ENCODE results near the gene KRT24.
A peak's percentile ranks its signal among the peaks of the same experiment; 100 is the strongest.
"Not testable (repeated sequence)": the region's sequence is repeated elsewhere in the genome, so short reads cannot be mapped to it uniquely, and the experiment has no call there.

KRT24 gene
- 0 to 0.88 (median 0) reads per million in 17 experiments for total RNA-seq

DNA sequence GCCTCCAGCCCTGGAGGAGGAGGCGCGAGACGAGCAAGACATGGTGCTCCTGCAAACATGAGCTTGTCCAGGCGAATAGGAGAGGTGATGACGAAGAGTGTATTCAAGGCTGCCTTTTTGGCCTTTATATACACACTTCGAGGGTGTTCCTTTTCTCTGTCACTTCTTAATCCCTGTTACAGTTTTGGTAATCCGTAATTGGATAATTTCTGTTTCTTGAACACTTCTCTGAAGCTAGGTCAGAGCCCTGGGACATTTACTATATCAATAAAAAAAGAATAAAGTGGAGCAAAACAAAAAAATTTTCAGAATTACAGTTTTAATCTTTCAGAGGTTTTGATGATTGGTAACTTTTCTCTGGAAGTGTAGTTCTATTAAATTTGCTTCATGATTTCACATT is at the start of gene KRT24:
Gene KRT24, minus strand, starts transcription at position 101 of the 400 bp plus-strand sequence. Its CDS starts 59 bp downstream, at position 42.
- no peak for DNase-seq

DNA sequence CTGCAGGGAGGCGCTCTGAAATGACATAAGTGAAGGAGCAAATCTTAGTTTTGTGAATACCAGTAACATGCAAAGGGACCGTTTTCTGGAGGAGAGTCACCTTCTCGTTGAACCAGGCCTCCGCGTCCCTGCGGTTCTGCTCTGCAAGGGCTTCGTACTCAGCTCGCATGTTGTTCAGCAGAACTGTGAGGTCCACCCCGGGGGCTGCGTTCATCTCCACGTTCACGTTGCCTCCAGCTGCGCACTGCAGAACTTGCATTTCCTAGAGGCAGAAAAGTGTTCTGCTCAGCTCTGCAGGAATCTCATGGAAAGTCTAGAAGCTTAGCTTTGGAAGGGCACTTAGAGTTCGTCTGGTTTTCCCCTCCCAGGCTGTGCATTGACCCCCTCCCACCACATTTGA is 47.5 kb upstream of the KRT24 start:
- DNase-seq = no peak

- DNase-seq = no peak
Observed at GRCh38 chr17:40750391-40750790, 46.8 kb upstream of the KRT24 start.

- not testable (repeated sequence) for DNase-seq
Observed at GRCh38 chr17:40748666-40749065, 45.1 kb upstream of the KRT24 start.

GRCh38 chr17:40738553-40738952 is 35.0 kb upstream of the KRT24 start:
- DNase-seq = no peak

- DNase-seq = no peak
Observed at GRCh38 chr17:40735016-40735415, 31.5 kb upstream of the KRT24 start.

GRCh38 chr17:40734018-40734417 is 30.5 kb upstream of the KRT24 start:
- DNase-seq = no peak

GRCh38 chr17:40730970-40731369 is 27.4 kb upstream of the KRT24 start:
- no peak for DNase-seq

DNA sequence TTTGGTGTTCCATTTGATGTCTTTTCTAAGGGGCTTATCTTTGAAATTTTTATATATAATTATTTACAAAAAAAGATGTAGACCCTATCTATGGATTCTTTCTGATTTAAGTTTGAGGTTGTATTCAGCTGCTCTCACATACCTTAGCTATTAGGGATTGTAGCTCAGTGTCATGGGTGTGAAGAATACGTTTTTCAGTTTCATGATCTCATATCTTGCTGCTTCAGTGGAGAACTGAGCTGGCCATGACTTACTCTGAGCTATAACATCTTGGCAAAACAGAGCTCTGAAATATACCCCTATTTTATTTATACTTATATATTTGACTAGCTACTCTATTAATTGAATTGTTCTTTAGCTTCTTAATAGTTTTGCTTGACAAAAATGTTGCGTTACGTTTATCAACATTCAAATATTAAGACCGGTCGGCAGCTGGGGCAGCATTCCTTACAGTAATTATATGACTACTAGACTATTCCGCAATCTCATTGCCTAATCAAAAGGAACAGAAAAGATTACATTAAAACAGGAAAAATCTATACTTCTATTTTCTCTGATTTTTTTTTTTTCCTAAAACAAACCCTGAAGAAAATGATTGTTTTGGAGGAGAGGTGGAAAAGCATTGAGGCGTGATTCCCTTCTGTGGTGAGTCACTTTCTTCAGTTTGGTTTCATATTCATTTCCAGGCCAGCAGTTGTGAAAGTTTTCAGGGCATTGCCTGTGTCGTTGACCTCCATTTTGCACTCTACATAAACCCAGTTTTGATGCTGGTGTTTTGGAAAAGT is 24.1 kb upstream of the KRT24 start:
- no peak for DNase-seq

- DNase-seq = peak in 2 of 4 experiments; percentile 6 to 24
Observed at GRCh38 chr17:40726919-40727318, 23.4 kb upstream of the KRT24 start.

GRCh38 chr17:40724656-40725055 is 21.1 kb upstream of the KRT24 start:
- no peak for DNase-seq

DNA sequence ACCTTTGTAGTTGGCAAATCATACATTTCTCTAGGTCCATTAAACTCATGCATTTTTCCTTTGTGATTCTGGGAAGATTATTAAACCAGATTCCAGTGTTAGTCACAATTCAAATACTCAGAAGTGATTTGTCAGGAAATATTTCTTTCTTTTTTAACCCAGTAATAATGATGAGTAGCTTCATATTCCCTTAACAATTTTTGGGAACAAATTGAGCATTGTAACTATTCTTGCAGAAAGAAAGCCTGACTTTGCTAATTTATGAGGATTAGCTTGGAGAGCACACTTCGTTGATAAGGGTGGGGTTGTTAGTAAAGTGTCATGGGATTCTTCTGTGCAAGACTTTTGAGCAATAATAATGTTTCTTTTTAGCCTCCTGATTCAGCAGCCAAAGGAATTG is 18.7 kb upstream of the KRT24 start:
- peak in 1 of 4 experiments; percentile 1 for DNase-seq

GRCh38 chr17:40720899-40721298 is 17.3 kb upstream of the KRT24 start:
- peak in 1 of 4 experiments; percentile 5 for DNase-seq

- no peak for DNase-seq
Observed at GRCh38 chr17:40718930-40719329, 15.4 kb upstream of the KRT24 start.

- no peak for DNase-seq
Observed at GRCh38 chr17:40717776-40718175, 14.2 kb upstream of the KRT24 start.

GRCh38 chr17:40714473-40714872 is 10.9 kb upstream of the KRT24 start:
- DNase-seq = no peak

- DNase-seq = peak in 3 of 4 experiments; percentile 13 to 34 (median 26)
Observed at GRCh38 chr17:40707745-40708144, 4.2 kb upstream of the KRT24 start.

GRCh38 chr17:40705584-40705983 is 2.0 kb upstream of the KRT24 start:
- DNase-seq = no peak

DNA sequence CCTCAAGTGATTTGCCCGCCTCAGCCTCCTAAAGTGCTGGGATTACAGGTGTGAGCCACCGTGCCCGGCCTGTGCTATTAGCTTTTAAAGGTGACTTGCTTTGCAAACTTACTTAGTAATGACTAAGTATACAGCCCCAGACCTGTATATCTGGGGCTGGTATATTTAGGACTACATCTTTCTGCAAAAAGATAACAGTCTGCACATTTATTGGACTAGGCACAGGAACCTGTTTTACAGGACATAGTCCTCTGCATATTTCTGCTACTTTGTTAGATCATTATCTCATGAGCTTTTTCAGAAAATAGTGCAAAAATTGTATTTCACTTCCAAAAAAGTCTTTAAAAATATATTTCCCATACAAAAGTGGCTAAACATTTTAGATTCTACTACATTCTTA is 1.3 kb downstream of the KRT24 start:
- no peak for DNase-seq

DNA sequence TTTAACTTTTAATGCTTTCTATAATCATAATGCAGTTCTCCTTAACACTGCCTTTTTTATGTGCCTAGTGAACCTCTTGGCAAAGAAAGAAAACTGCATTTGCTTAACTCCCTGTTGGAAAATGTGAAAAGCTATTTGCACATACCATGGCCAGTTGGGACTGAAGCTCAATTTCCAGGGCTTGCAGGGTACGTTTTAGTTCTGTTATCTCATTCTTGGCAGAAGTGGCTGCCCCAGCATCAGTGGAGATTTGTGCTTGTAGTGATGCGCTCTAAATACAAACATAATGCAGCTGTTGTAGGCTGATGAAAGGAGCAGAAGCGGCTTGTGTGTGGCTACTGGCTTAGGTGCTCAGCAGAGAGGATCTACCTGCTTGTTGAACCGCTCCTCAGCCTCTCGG is 3.7 kb downstream of the KRT24 start:
- no peak for DNase-seq

GRCh38 chr17:40699371-40699770 is 4.2 kb downstream of the KRT24 start:
- DNase-seq = no peak

DNA sequence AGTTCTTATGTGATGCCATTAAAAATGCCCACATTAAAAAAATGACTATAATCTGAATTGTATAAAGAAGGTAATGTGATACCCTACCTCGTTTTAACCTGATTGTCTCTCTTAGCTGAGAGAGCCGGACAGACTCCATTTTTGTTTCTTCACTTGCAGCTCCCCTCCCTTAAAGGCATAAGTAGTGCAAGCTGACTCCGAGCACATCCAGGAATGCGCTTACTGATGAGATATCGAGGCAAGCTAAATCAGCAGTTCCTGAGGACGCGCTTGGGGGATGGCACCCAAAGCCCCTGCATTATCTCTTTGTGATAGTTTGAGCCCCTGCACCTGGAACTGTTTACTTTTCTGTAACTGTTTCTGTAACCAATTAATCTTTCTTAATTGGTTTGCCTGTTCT is 6.3 kb downstream of the KRT24 start:
- no peak for DNase-seq

DNA sequence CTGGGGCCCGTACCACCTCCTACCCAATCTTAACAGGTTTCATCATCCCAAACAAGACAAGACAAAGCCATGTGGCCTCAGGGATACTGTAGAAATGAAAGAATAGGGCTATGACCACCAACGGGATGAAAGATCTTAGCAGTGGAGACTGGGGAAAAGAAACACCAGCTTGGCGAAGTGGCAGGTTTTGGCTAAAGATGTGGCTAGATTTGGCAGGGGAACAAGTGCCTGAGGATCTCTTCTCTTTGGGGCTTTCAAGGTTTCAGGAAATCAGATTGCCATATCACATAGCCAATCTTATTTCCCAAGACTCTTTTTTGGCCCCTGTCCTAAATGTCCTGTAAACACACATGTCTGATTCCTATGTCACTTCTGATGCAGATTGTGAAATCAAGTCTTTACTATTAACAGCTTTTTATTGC is 6.9 kb downstream of the KRT24 start:
- no peak for DNase-seq

- DNase-seq = no peak
Observed at GRCh38 chr17:40695874-40696472, 7.6 kb downstream of the KRT24 start.

Measured in suppressor macrophage (primary cell).